ENCODE measurements around the gene MAPK8IP1. TPM values are rescaled to one million over a fixed set of nuclear protein-coding genes. Genes with fewer than 3 reads are reported as not detected.
"Not testable (repeated sequence)": the region's sequence is repeated elsewhere in the genome, so short reads cannot be mapped to it uniquely, and the experiment has no call there.

The MAPK8IP1 gene
- total RNA-seq, 4 donors from 2014 or later = 3.6 to 8.0 (median 4.5) TPM

DNA sequence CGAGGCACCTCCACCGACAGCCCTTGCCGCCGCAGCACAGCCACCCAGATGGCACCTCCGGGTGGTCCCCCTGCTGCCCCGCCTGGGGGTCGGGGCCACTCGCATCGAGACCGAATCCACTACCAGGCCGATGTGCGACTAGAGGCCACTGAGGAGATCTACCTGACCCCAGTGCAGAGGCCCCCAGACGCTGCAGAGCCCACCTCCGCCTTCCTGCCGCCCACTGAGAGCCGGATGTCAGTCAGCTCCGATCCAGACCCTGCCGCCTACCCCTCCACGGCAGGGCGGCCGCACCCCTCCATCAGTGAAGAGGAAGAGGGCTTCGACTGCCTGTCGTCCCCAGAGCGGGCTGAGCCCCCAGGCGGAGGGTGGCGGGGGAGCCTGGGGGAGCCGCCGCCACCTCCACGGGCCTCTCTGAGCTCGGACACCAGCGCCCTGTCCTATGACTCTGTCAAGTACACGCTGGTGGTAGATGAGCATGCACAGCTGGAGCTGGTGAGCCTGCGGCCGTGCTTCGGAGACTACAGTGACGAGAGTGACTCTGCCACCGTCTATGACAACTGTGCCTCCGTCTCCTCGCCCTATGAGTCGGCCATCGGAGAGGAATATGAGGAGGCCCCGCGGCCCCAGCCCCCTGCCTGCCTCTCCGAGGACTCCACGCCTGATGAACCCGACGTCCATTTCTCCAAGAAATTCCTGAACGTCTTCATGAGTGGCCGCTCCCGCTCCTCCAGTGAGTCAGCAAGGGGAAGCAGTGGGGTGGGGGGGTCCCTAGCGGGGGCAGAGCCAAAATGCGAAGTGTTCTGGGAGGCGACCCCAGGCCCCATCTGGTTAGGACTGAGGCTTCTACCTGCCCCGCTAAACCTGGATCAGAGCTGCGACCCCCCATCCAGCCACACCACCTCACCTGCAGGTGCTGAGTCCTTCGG, 17.3 kb downstream of the MAPK8IP1 start:
- TF ChIP-seq POLR2A (IDR thresholded peaks at IDR 0.05) (no peak), POLR2AphosphoS5 (IDR thresholded peaks at IDR 0.05) (no peak), EP300 (IDR thresholded peaks at IDR 0.05) (no peak)
- TF ChIP-seq, protein P1, sequence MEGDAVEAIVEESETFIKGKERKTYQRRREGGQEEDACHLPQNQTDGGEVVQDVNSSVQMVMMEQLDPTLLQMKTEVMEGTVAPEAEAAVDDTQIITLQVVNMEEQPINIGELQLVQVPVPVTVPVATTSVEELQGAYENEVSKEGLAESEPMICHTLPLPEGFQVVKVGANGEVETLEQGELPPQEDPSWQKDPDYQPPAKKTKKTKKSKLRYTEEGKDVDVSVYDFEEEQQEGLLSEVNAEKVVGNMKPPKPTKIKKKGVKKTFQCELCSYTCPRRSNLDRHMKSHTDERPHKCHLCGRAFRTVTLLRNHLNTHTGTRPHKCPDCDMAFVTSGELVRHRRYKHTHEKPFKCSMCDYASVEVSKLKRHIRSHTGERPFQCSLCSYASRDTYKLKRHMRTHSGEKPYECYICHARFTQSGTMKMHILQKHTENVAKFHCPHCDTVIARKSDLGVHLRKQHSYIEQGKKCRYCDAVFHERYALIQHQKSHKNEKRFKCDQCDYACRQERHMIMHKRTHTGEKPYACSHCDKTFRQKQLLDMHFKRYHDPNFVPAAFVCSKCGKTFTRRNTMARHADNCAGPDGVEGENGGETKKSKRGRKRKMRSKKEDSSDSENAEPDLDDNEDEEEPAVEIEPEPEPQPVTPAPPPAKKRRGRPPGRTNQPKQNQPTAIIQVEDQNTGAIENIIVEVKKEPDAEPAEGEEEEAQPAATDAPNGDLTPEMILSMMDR (IDR thresholded peaks at IDR 0.05) = no peak
- Histone ChIP-seq H3K36me3 (peaks cover 8% of the 10 kb centered on the region), H3K9me3 (no peaks in the 10 kb centered on the region), H3K4me3 (no peak overlapping the region), H3K27ac (no peak overlapping the region), H3K4me1 (peaks cover 33% of the 10 kb centered on the region), H3K27me3 (no peaks in the 10 kb centered on the region)
- DNase-seq (ENCODE audit: low spot score in 2 of 2) = no peak
- 90% methylated on average over 29 of the region's 56 CpGs for WGBS

DNA sequence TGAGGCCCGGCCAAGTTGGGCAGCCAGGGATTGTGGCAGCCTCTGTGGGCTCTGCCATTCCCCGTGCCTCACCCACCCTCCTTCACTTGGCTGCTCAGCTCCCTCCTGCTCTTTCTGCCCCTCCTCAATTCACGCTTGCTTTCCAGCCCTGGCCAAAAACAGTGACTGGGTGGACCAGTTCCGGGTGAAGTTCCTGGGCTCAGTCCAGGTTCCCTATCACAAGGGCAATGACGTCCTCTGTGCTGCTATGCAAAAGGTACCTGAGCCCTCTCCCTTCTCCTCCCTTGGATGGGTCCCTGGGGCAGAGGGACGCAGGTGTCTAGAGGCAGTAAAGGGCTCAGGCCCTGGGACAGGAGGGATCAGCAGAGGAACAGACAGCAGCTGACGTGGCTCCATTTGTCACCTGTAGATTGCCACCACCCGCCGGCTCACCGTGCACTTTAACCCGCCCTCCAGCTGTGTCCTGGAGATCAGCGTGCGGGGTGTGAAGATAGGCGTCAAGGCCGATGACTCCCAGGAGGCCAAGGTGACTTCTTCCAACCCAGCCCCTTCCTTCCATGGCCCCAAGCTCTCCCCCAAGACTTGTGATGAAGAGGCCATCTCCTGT, 19.0 kb downstream of the MAPK8IP1 start:
- no peaks in the 10 kb centered on the region for H3K27me3 ChIP-seq
- no peak overlapping the region for H3K27ac ChIP-seq
- TF ChIP-seq EP300 (IDR thresholded peaks at IDR 0.05) (no peak), POLR2A (IDR thresholded peaks at IDR 0.05) (no peak), POLR2AphosphoS5 (IDR thresholded peaks at IDR 0.05) (no peak)
- TF ChIP-seq, protein P1 (IDR thresholded peaks at IDR 0.05) = no peak
- H3K9me3 ChIP-seq = no peaks in the 10 kb centered on the region
- DNase-seq (ENCODE audit: low spot score in 2 of 2) = no peak
- H3K4me3 ChIP-seq = no peak overlapping the region
- WGBS = 73% methylated on average over 14 of the region's 15 CpGs
- H3K4me1 ChIP-seq = peaks cover 32% of the 10 kb centered on the region
- peaks cover 13% of the 10 kb centered on the region for H3K36me3 ChIP-seq

DNA sequence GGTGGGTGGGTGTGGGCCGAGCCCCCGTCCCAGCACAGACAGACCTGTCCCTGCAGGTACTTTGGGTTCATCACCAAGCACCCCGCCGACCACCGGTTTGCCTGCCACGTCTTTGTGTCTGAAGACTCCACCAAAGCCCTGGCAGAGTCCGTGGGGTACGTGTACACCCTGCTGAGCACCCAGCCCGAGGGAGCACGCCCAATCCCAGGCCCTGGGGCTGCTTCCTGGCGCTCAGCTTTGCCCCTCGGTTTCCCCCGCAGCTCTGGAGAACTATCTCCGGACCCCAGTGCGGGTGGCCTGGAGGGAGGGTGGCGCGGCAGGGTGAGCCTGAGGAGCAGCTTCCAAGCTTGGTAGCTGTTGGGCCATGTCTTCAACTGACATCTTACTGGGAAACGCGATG, 19.6 kb downstream of the MAPK8IP1 start:
- no peaks in the 10 kb centered on the region for H3K9me3 ChIP-seq
- no peaks in the 10 kb centered on the region for H3K27me3 ChIP-seq
- 83% methylated on average over 10 of the region's 19 CpGs for WGBS
- H3K4me3 ChIP-seq = no peak overlapping the region
- no peak for DNase-seq (ENCODE audit: low spot score in 2 of 2)
- H3K36me3 ChIP-seq = peaks cover 20% of the 10 kb centered on the region
- no peak overlapping the region for H3K27ac ChIP-seq
- peaks cover 28% of the 10 kb centered on the region for H3K4me1 ChIP-seq
- TF ChIP-seq POLR2A (IDR thresholded peaks at IDR 0.05) = no peak
- no peak for TF ChIP-seq POLR2AphosphoS5 (IDR thresholded peaks at IDR 0.05)
- TF ChIP-seq, protein P1 (IDR thresholded peaks at IDR 0.05) = no peak
- no peak for TF ChIP-seq EP300 (IDR thresholded peaks at IDR 0.05)

DNA sequence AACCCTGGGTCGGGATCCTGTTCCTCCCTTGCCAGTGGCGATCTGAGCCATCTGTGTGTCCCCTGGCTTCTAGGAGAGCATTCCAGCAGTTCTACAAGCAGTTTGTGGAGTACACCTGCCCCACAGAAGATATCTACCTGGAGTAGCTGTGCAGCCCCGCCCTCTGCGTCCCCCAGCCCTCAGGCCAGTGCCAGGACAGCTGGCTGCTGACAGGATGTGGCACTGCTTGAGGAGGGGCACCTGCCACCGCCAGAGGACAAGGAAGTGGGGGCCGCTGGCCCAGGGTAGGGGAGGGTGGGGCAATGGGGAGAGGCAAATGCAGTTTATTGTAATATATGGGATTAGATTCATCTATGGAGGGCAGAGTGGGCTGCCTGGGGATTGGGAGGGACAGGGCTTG, 20.1 kb downstream of the MAPK8IP1 start:
- DNase-seq (ENCODE audit: low spot score in 2 of 2); H3K27ac ChIP-seq; H3K4me3 ChIP-seq; H3K27me3 ChIP-seq; H3K9me3 ChIP-seq: not testable (repeated sequence)
- H3K4me1 ChIP-seq = peaks cover 24% of the 10 kb centered on the region
- peaks cover 25% of the 10 kb centered on the region for H3K36me3 ChIP-seq
- WGBS = 63% methylated on average over 4 of the region's 6 CpGs

DNA sequence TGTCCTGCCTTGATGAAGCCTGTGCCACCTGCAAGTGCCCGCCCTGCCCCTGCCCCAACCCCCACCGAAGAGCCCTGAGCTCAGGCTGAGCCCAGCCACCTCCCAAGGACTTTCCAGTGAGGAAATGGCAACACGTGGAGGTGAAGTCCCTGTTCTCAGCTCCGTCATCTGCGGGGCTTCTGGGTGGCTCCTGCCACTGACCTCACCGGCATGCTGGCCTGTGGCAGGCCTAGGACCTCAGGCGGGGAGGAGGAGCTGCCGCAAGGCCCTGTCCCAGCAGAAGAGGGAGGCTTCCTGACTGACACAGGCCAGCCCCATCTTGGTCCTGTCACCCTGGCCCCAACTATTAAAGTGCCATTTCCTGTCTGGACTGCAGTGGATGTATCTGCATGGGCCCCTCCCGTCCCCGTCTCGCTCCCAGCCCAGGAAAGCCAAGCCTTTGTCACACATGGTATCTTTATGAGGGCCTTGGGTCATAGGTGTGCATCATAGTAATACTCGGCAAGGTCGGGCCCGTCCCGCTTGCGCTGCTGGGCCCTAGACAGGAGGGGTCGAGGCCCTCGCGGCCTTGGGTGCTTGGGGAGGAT, 20.7 kb downstream of the MAPK8IP1 start:
- DNase-seq (ENCODE audit: low spot score in 2 of 2) = no peak
- no peaks in the 10 kb centered on the region for H3K27me3 ChIP-seq
- no peak overlapping the region for H3K4me3 ChIP-seq
- TF ChIP-seq POLR2A (IDR thresholded peaks at IDR 0.05) (no peak), EP300 (IDR thresholded peaks at IDR 0.05) (no peak), POLR2AphosphoS5 (IDR thresholded peaks at IDR 0.05) (no peak)
- TF ChIP-seq, protein P1 (IDR thresholded peaks at IDR 0.05) = no peak
- H3K4me1 ChIP-seq = peaks cover 18% of the 10 kb centered on the region
- H3K36me3 ChIP-seq = peaks cover 31% of the 10 kb centered on the region
- H3K27ac ChIP-seq = no peak overlapping the region
- H3K9me3 ChIP-seq = no peaks in the 10 kb centered on the region
- WGBS = 80% methylated on average over 13 of the region's 19 CpGs

Measured in suprapubic skin (tissue), 4 donors.